CD14-positive monocyte (primary cell): ENCODE measurements around the gene RRP9. TPM values are rescaled to one million over a fixed set of nuclear protein-coding genes. Genes with fewer than 3 reads are reported as not detected.

Experiments used
- DNase-seq, 3 donors: peaks; one replicate each; pipeline ENCODE4 v3.0.0-alpha.2; 2011 to 2022
- H2AFZ ChIP-seq: 2 replicates; pipeline ENCODE4 v1.6.0; 2012; ENCODE audit warnings: mild to moderate bottlenecking, low read depth, low read length, inconsistent platforms; ENCODE audit not compliant: insufficient read depth, poor library complexity, severe bottlenecking
- H3K27ac ChIP-seq, 2 donors: 1 replicate in 1 of 2; 2 replicates in 1 of 2; pipeline ENCODE4 v1.5.1; 2012 to 2013; ENCODE audit warnings: low read length in 2 of 2, control low read depth in 1 of 2, inconsistent platforms in 1 of 2, low read depth in 1 of 2, mild to moderate bottlenecking in 1 of 2
- H3K27me3 ChIP-seq, 2 donors: one replicate each; pipeline versions ENCODE4 v1.6.0 to v1.6.1; 2011 to 2013; ENCODE audit warnings: low read length in 2 of 2; ENCODE audit not compliant: control insufficient read depth in 2 of 2, insufficient read depth in 2 of 2
- H3K36me3 ChIP-seq, 2 donors: replicated peaks in 1 of 2; 1 replicate in 1 of 2; 2 replicates in 1 of 2; pipeline versions ENCODE4 v1.5.1 to v1.6.1; 2012 to 2013; ENCODE audit warnings: low read length in 2 of 2, control low read depth in 1 of 2, inconsistent platforms in 1 of 2, mild to moderate bottlenecking in 1 of 2; ENCODE audit not compliant: insufficient read depth in 2 of 2, control insufficient read depth in 1 of 2
- H3K4me1 ChIP-seq, 2 donors: 1 replicate in 1 of 2; 2 replicates in 1 of 2; pipeline versions ENCODE4 v1.5.1 to v1.6.1; 2012 to 2013; ENCODE audit warnings: low read length in 2 of 2, control low read depth in 1 of 2, inconsistent platforms in 1 of 2, mild to moderate bottlenecking in 1 of 2, moderate library complexity in 1 of 2; ENCODE audit not compliant: insufficient read depth in 2 of 2, control insufficient read depth in 1 of 2
- H3K4me2 ChIP-seq: replicated peaks from 2 replicates; pipeline ENCODE3; 2012; ENCODE audit warnings: low read length, moderate library complexity, mild to moderate bottlenecking; ENCODE audit not compliant: poor library complexity, severe bottlenecking; ENCODE audit errors: extremely low read depth
- H3K4me3 ChIP-seq, 3 experiments: fragments of 200-600 bp in 1 of 3; sonication (generic) in 1 of 3; replicated peaks in 1 of 3; 1 replicate in 2 of 3; 2 replicates in 1 of 3; pipeline ENCODE4 v1.5.1; 2011 to 2013; ENCODE audit warnings: low read length in 3 of 3, mild to moderate bottlenecking in 3 of 3, control low read depth in 2 of 3, low read depth in 2 of 3, inconsistent platforms in 1 of 3, moderate library complexity in 1 of 3
- H3K79me2 ChIP-seq: 2 replicates; pipeline ENCODE4 v1.6.0; 2012; ENCODE audit warnings: mild to moderate bottlenecking, control low read depth, inconsistent platforms, low read length, moderate library complexity; ENCODE audit not compliant: insufficient read depth
- H3K9ac ChIP-seq: 2 replicates; pipeline ENCODE4 v1.6.0; 2017; ENCODE audit warnings: low read length, mild to moderate bottlenecking; ENCODE audit not compliant: insufficient read depth, poor library complexity, severe bottlenecking
- H3K9me3 ChIP-seq, 2 donors: replicated peaks in 1 of 2; 1 replicate in 1 of 2; 2 replicates in 1 of 2; pipeline versions ENCODE4 v1.5.1 to v1.6.1; 2012 to 2013; ENCODE audit warnings: low read length in 2 of 2, control low read depth in 1 of 2; ENCODE audit not compliant: control insufficient read depth in 1 of 2, insufficient read depth in 1 of 2
- H4K20me1 ChIP-seq: 2 replicates; pipeline ENCODE4 v1.6.0; 2012; ENCODE audit warnings: mild to moderate bottlenecking, low read length, control low read depth, moderate library complexity; ENCODE audit not compliant: insufficient read depth
- H3K27ac Mint-ChIP-seq, 7 donors: one replicate each; pipeline ENCODE4 v1.8.0; 2020; ENCODE audit warnings: mild to moderate bottlenecking in 7 of 7, mixed read lengths in 7 of 7, moderate library complexity in 6 of 7, inconsistent platforms in 2 of 7
- H3K27me3 Mint-ChIP-seq, 3 donors: one replicate each; pipeline ENCODE4 v1.8.0; 2021 to 2022; ENCODE audit warnings: low read depth in 3 of 3, mild to moderate bottlenecking in 3 of 3, mixed read lengths in 3 of 3, moderate library complexity in 3 of 3, inconsistent platforms in 1 of 3
- H3K36me3 Mint-ChIP-seq, 2 donors: one replicate each; pipeline ENCODE4 v1.8.0; 2020; ENCODE audit warnings: mixed read lengths in 2 of 2, inconsistent platforms in 1 of 2, mild to moderate bottlenecking in 1 of 2
- H3K4me1 Mint-ChIP-seq: one replicate; pipeline ENCODE4 v1.8.0; 2020; ENCODE audit warnings: mild to moderate bottlenecking, mixed read lengths
- H3K4me3 Mint-ChIP-seq, 2 donors: one replicate each; pipeline ENCODE4 v1.8.0; 2020; ENCODE audit warnings: mild to moderate bottlenecking in 2 of 2, mixed read lengths in 2 of 2, moderate library complexity in 1 of 2
- H3K9me3 Mint-ChIP-seq, 7 donors: one replicate each; pipeline ENCODE4 v1.8.0; 2020 to 2022; ENCODE audit warnings: mixed read lengths in 7 of 7, mild to moderate bottlenecking in 6 of 7, moderate library complexity in 6 of 7, inconsistent platforms in 2 of 7
- CTCF ChIP-seq: fragments of 200-600 bp; IDR thresholded peaks from one replicate; pipeline ENCODE4 v1.8.0; 2022; ENCODE audit warnings: antibody characterized with exemption, mild to moderate bottlenecking
- WGBS: methylation state at CpG from one replicate; pipeline ENCODE4 v1.1.5; 2013; ENCODE audit warnings: missing lambda C conversion rate; ENCODE audit not compliant: insufficient coverage; 5-methylcytosine and 5-hydroxymethylcytosine counted together
- intact Hi-C, 2 donors: fragments of 100-400 bp; cut with micrococcal nuclease; formaldehyde crosslinking; loops; one replicate each; pipeline versions ENCODE4 v1.15.0 to v1.15.1; 2023
- polyA plus RNA-seq, 3 donors: library from polyadenylated mRNA; depleted of rRNA in 1 of 3; unstranded in 2 of 3; stranded (reverse) in 1 of 3; fragments of 300-500 nt in 2 of 3; fragments of >200 nt in 1 of 3; fragmentation: Illumina TruSeq in 2 of 3; gene quantifications; 1 replicate in 2 of 3; 2 replicates in 1 of 3; pipeline ENCODE4 v1.2.3, GENCODE V29; 2012 to 2021

RRP9 gene
- polyA plus RNA-seq, 3 donors: 6.7 to 10.4 (median 9.9) TPM

DNA sequence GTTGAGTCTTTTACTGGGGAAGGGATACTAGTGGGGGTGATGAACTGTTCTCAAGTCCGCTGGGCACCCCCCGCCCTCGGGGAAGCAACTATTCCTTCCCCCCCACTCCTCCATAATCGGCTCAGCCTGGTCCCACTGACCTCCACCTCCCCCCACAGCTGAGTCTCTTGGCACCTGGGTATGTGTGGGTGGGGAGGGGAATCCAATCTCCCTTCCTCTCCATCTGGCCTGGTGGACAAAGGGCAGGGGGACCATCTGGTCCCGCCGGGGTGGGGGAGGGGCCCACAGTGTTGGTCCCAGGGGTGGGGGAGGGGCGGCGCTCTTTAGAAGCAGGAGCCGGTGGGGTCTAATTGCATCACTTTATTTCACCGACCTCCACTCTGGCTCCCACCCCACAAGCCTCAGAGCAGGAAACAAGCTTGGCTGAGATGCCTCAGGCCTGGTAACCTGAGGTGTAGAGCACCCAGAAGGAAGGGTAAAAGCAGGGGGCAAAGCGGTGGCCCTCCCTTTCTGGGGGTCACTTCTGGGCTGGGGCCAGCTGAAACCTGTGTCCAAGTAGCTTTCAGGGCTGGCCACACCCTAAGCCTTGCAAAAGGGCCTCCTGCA, 26.6 kb upstream of the RRP9 start:
- peak overlapping the region in 1 of 7 donors; percentile 14 for H3K27ac Mint-ChIP-seq
- peak overlapping the region; percentile 77 for H3K4me2 ChIP-seq
- H2AFZ ChIP-seq: peak overlapping the region; percentile 59
- no peaks in the 10 kb centered on the region for H3K36me3 ChIP-seq
- peaks cover 10 to 41% of the 10 kb centered on the region in 2 donors for H3K27me3 ChIP-seq
- peaks cover 12% of the 10 kb centered on the region for H3K4me1 Mint-ChIP-seq
- H3K9me3 ChIP-seq: no peaks in the 10 kb centered on the region
- no peak overlapping the region for H3K27ac ChIP-seq
- H4K20me1 ChIP-seq: peaks cover 4% of the 10 kb centered on the region
- peak overlapping the region; percentile 60 for H3K9ac ChIP-seq
- H3K4me3 Mint-ChIP-seq: peak overlapping the region; percentile 82 to 85
- intact Hi-C loops: no loop called here
- H3K36me3 Mint-ChIP-seq: peaks cover 10 to 12% of the 10 kb centered on the region in 2 donors
- DNase-seq: no peak
- 83% methylated on average over 1 of the region's 11 CpGs for WGBS
- H3K27me3 Mint-ChIP-seq: peaks cover 35 to 54% (median 39%) of the 10 kb centered on the region in 3 donors
- H3K4me3 ChIP-seq: peak overlapping the region in 2 of 3 experiments; percentile 7 to 71
- H3K79me2 ChIP-seq: no peaks in the 10 kb centered on the region
- peaks cover 0 to 17% (median 0%) of the 10 kb centered on the region in 7 donors for H3K9me3 Mint-ChIP-seq
- peaks cover 11 to 16% of the 10 kb centered on the region in 2 donors for H3K4me1 ChIP-seq
- TF ChIP-seq CTCF: no peak

- Histone ChIP-seq H3K4me2 (peak within 1 kb of the TSS; percentile 77), H4K20me1 (peaks cover 4% of the 10 kb centered on the region), H3K4me1 (peaks cover 9 to 14% of the 10 kb centered on the region in 2 donors), H3K27me3 (peaks cover 10 to 47% of the 10 kb centered on the region in 2 donors), H2AFZ (peak within 1 kb of the TSS; percentile 59), H3K79me2 (no peaks in the 10 kb centered on the region), H3K4me3 (peak within 1 kb of the TSS; percentile 1 to 71 (median 7)), H3K36me3 (no peaks in the 10 kb centered on the region), H3K9ac (peak within 1 kb of the TSS; percentile 60), H3K9me3 (no peaks in the 10 kb centered on the region), H3K27ac (no peak within 1 kb of the TSS)
- intact Hi-C loops: no loop called here
- no peak for TF ChIP-seq CTCF
- Mint-ChIP-seq H3K4me1 (peaks cover 12% of the 10 kb centered on the region), H3K27me3 (peaks cover 37 to 59% (median 39%) of the 10 kb centered on the region in 3 donors), H3K4me3 (peak within 1 kb of the TSS; percentile 82 to 85), H3K27ac (peak within 1 kb of the TSS in 1 of 7 donors; percentile 14), H3K36me3 (peaks cover 10 to 12% of the 10 kb centered on the region in 2 donors), H3K9me3 (peaks cover 0 to 17% (median 0%) of the 10 kb centered on the region in 7 donors)
- under 1% methylated on average over 62 of the region's 90 CpGs for WGBS
- DNase-seq: no peak
Observed at GRCh38 chr3:51967384-51968169, 25.9 kb upstream of the RRP9 start, which contains the start of gene PCBP4. Gene PCBP4 (minus strand): TSS chr3:51967454. CDS start chr3:51961240, 6,214 bp downstream.
